Measurements from ENCODE around the gene APBB1IP. TPM values are rescaled to one million over a fixed set of nuclear protein-coding genes. Genes with fewer than 3 reads are reported as not detected.
"Not testable (repeated sequence)": the region's sequence is repeated elsewhere in the genome, so short reads cannot be mapped to it uniquely, and the experiment has no call there.

Gene APBB1IP
- total RNA-seq, 1 donor from 2014 or later: 16.1 TPM

GRCh38 chr10:26475386-26475785 is 37.2 kb downstream of the APBB1IP start:
- DNase-seq (ENCODE audit: low spot score) (no peak), ATAC-seq (no peak)

- DNase-seq (ENCODE audit: low spot score): no peak
- no peak for ATAC-seq
These were observed 39.4 kb downstream of the APBB1IP start for GRCh38 chr10:26477501-26477900.

- DNase-seq (ENCODE audit: low spot score): no peak
- no peak for ATAC-seq
These were observed 39.9 kb downstream of the APBB1IP start for GRCh38 chr10:26478061-26478460.

GRCh38 chr10:26479766-26480492 is 41.8 kb downstream of the APBB1IP start:
- ATAC-seq (peak; percentile 26), DNase-seq (ENCODE audit: low spot score) (no peak)

- DNase-seq (ENCODE audit: low spot score) (no peak), ATAC-seq (no peak)
These were observed 43.2 kb downstream of the APBB1IP start for GRCh38 chr10:26481315-26481692.

- no peak for DNase-seq (ENCODE audit: low spot score)
- no peak for ATAC-seq
These were observed 43.9 kb downstream of the APBB1IP start for GRCh38 chr10:26481914-26482550.

- no peak for DNase-seq (ENCODE audit: low spot score)
- ATAC-seq: no peak
These were observed 45.4 kb downstream of the APBB1IP start for GRCh38 chr10:26483554-26483953.

- peak; percentile 44 for ATAC-seq
- no peak for DNase-seq (ENCODE audit: low spot score)
These were observed 47.2 kb downstream of the APBB1IP start for GRCh38 chr10:26485150-26485941.

- no peak for ATAC-seq
These were observed 48.2 kb downstream of the APBB1IP start for GRCh38 chr10:26486304-26486703.

GRCh38 chr10:26486990-26487850 is 49.1 kb downstream of the APBB1IP start:
- DNase-seq (ENCODE audit: low spot score): peak; percentile 61
- ATAC-seq: peak; percentile 89

More at GRCh38 chr10:26486304-26486703, 48.2 kb downstream of the APBB1IP start:
- DNase-seq (ENCODE audit: low spot score): no peak

- DNase-seq (ENCODE audit: low spot score): no peak
- ATAC-seq: no peak
These were observed 50.2 kb downstream of the APBB1IP start for GRCh38 chr10:26488344-26488743.

GRCh38 chr10:26489081-26489480 is 50.9 kb downstream of the APBB1IP start:
- no peak for ATAC-seq
- DNase-seq (ENCODE audit: low spot score): no peak

GRCh38 chr10:26490367-26490766 is 52.2 kb downstream of the APBB1IP start:
- ATAC-seq; DNase-seq (ENCODE audit: low spot score): not testable (repeated sequence)

GRCh38 chr10:26491276-26491675 is 53.1 kb downstream of the APBB1IP start:
- ATAC-seq: peak; percentile 6
- no peak for DNase-seq (ENCODE audit: low spot score)

GRCh38 chr10:26491934-26492333 is 53.8 kb downstream of the APBB1IP start:
- DNase-seq (ENCODE audit: low spot score): peak; percentile 63
- ATAC-seq: peak; percentile 78

GRCh38 chr10:26492725-26493124 is 54.6 kb downstream of the APBB1IP start:
- ATAC-seq; DNase-seq (ENCODE audit: low spot score): not testable (repeated sequence)

GRCh38 chr10:26494018-26494417 is 55.9 kb downstream of the APBB1IP start:
- DNase-seq (ENCODE audit: low spot score) (no peak), ATAC-seq (no peak)

- DNase-seq (ENCODE audit: low spot score): no peak
- no peak for ATAC-seq
These were observed 61.3 kb downstream of the APBB1IP start for GRCh38 chr10:26499426-26499825.

GRCh38 chr10:26502986-26503385 is 64.8 kb downstream of the APBB1IP start:
- no peak for ATAC-seq

GRCh38 chr10:26503911-26504310 is 65.8 kb downstream of the APBB1IP start:
- no peak for DNase-seq (ENCODE audit: low spot score)
- no peak for ATAC-seq

More at GRCh38 chr10:26502986-26503385, 64.8 kb downstream of the APBB1IP start:
- DNase-seq (ENCODE audit: low spot score): no peak

GRCh38 chr10:26504429-26504828 is 66.3 kb downstream of the APBB1IP start:
- ATAC-seq; DNase-seq (ENCODE audit: low spot score): not testable (repeated sequence)
